B cell (primary cell): ENCODE measurements around the gene USP28. TPM values are rescaled to one million over a fixed set of nuclear protein-coding genes. Genes with fewer than 3 reads are reported as not detected.

Experiments used
- ATAC-seq: fragments of 200-7000 bp; cut with Tn5 transposase; one replicate; pipeline ENCODE4 v1.10.0; 2021; ENCODE audit warnings: low read depth, mild to moderate bottlenecking, moderate number of reproducible peaks, moderate library complexity
- CTCF ChIA-PET: fragments of 350-600 bp; sonication (Branson Sonifier 250); formaldehyde crosslinking; loops from one replicate; lab custom pipeline; 2021; ENCODE audit warnings: antibody characterized with exemption, inconsistent platforms; lab: Charles Lee
- POLR2A ChIA-PET: fragments of 350-600 bp; sonication (Branson Sonifier 250); formaldehyde crosslinking; loops from one replicate; lab custom pipeline; 2021; ENCODE audit warnings: antibody characterized with exemption; lab: Charles Lee
- DNase-seq: peaks from one replicate; pipeline ENCODE4 v3.0.0; 2013
- H2AFZ ChIP-seq: 2 replicates; pipeline ENCODE4 v1.6.1; 2012; ENCODE audit warnings: mild to moderate bottlenecking, low read depth, low read length; ENCODE audit not compliant: insufficient read depth, poor library complexity, severe bottlenecking
- H3K27ac ChIP-seq, 2 donors: 1 replicate in 1 of 2; 2 replicates in 1 of 2; pipeline ENCODE4 v1.5.1; 2012 to 2013; ENCODE audit warnings: low read length in 2 of 2, mild to moderate bottlenecking in 2 of 2, moderate library complexity in 1 of 2
- H3K27me3 ChIP-seq, 4 experiments: fragments of 200-600 bp in 1 of 4; sonication (generic) in 1 of 4; replicated peaks in 1 of 4; 1 replicate in 2 of 4; 2 replicates in 2 of 4; pipeline versions ENCODE4 v1.6.1 to v1.7.0; 2013 to 2016; ENCODE audit warnings: low read length in 3 of 4, mild to moderate bottlenecking in 2 of 4, mixed read lengths in 1 of 4, moderate library complexity in 1 of 4; ENCODE audit not compliant: insufficient read depth in 4 of 4, control insufficient read depth in 3 of 4; ENCODE audit errors: control extremely low read depth in 1 of 4
- H3K36me3 ChIP-seq, 2 experiments: replicated peaks in 1 of 2; 1 replicate in 1 of 2; 2 replicates in 1 of 2; pipeline versions ENCODE4 v1.6.1 to v1.7.1; 2013; ENCODE audit warnings: low read length in 1 of 2; ENCODE audit not compliant: insufficient read depth in 2 of 2, control insufficient read depth in 1 of 2; ENCODE audit errors: control extremely low read depth in 1 of 2, extremely low read depth in 1 of 2
- H3K4me1 ChIP-seq, 2 donors: fragments of 200-600 bp in 1 of 2; sonication (generic) in 1 of 2; 1 replicate in 1 of 2; 2 replicates in 1 of 2; pipeline versions ENCODE4 v1.5.1 to v1.6.1; 2013 to 2017; ENCODE audit warnings: low read length in 2 of 2; ENCODE audit not compliant: control insufficient read depth in 2 of 2, insufficient read depth in 2 of 2
- H3K4me2 ChIP-seq: replicated peaks from 2 replicates; pipeline ENCODE3; 2012; ENCODE audit warnings: mild to moderate bottlenecking, low read depth, low read length; ENCODE audit not compliant: poor library complexity, severe bottlenecking
- H3K4me3 ChIP-seq, 5 experiments: fragments of 200-600 bp in 1 of 5; sonication (generic) in 1 of 5; 1 replicate in 3 of 5; 2 replicates in 2 of 5; pipeline versions ENCODE4 v1.5.1 to v1.7.0; 2011 to 2016; ENCODE audit warnings: low read length in 4 of 5, mild to moderate bottlenecking in 4 of 5, low read depth in 2 of 5, control low read depth in 1 of 5, moderate library complexity in 1 of 5; ENCODE audit not compliant: insufficient read depth in 1 of 5; ENCODE audit errors: control extremely low read depth in 1 of 5, extremely low read depth in 1 of 5
- H3K79me2 ChIP-seq: fragments of 200-600 bp; sonication (generic); one replicate; pipeline ENCODE4 v1.6.0; 2016; ENCODE audit warnings: low read length; ENCODE audit not compliant: control insufficient read depth, insufficient read depth
- H3K9ac ChIP-seq: fragments of 200-600 bp; sonication (generic); 2 replicates; pipeline ENCODE4 v1.6.1; 2017; ENCODE audit warnings: mild to moderate bottlenecking, low read length, moderate library complexity
- H3K9me3 ChIP-seq, 3 donors: one replicate each; pipeline versions ENCODE4 v1.6.1 to v1.7.1; 2013; ENCODE audit warnings: low read length in 2 of 3; ENCODE audit not compliant: control insufficient read depth in 2 of 3, insufficient read depth in 1 of 3; ENCODE audit errors: control extremely low read depth in 1 of 3
- H4K20me1 ChIP-seq: 2 replicates; pipeline ENCODE4 v1.6.0; 2012; ENCODE audit warnings: mild to moderate bottlenecking, low read length; ENCODE audit not compliant: insufficient read depth, control insufficient read depth, poor library complexity, severe bottlenecking
- H3K27ac Mint-ChIP-seq: one replicate; pipeline ENCODE4 v1.8.0; 2021; ENCODE audit warnings: mixed read lengths
- H3K27me3 Mint-ChIP-seq: one replicate; pipeline ENCODE4 v1.8.0; 2021; ENCODE audit warnings: mixed read lengths
- H3K4me1 Mint-ChIP-seq: one replicate; pipeline ENCODE4 v1.8.0; 2021; ENCODE audit warnings: mixed read lengths
- H3K4me3 Mint-ChIP-seq: one replicate; pipeline ENCODE4 v1.8.0; 2021; ENCODE audit warnings: mixed read lengths
- H3K9me3 Mint-ChIP-seq: one replicate; pipeline ENCODE4 v1.8.0; 2022; ENCODE audit warnings: mixed read lengths; ENCODE audit not compliant: insufficient read depth
- EZH2 ChIP-seq: IDR thresholded peaks from 2 replicates; pipeline ENCODE4 v1.6.1; 2012; ENCODE audit warnings: borderline replicate concordance, low read depth, mild to moderate bottlenecking, moderate library complexity, low read length; ENCODE audit not compliant: insufficient read depth, poor library complexity, severe bottlenecking
- WGBS: methylation state at CpG from one replicate; pipeline ENCODE4 v1.1.5; 2013; ENCODE audit warnings: missing lambda C conversion rate; ENCODE audit not compliant: insufficient coverage; 5-methylcytosine and 5-hydroxymethylcytosine counted together
- intact Hi-C: fragments of 100-400 bp; cut with micrococcal nuclease; formaldehyde crosslinking; loops from one replicate; pipeline ENCODE4 v1.10.0; 2022
- polyA plus RNA-seq: library from polyadenylated mRNA; depleted of rRNA; stranded (reverse); fragments of >200 nt; gene quantifications from 2 replicates; pipeline ENCODE4 v1.2.3, GENCODE V29; 2012
- total RNA-seq, 2 donors: library from RNA; stranded (reverse); fragments of 120-200 nt in 1 of 2; gene quantifications; 1 replicate in 1 of 2; 2 replicates in 1 of 2; pipeline versions ENCODE4 v1.2.3 to v1.2.4, GENCODE V29; 2013 to 2022
- TF ChIP-seq, protein P1 (sequence below): fragments of 200-600 bp; IDR thresholded peaks from one replicate; pipeline ENCODE4 v1.8.0; 2022; ENCODE audit warnings: antibody characterized with exemption, mild to moderate bottlenecking

Gene USP28
- total and polyA plus RNA-seq, 2 donors (not counting 1 experiment from before 2014, with no cell fraction given) = 78.0 to 104 TPM

DNA sequence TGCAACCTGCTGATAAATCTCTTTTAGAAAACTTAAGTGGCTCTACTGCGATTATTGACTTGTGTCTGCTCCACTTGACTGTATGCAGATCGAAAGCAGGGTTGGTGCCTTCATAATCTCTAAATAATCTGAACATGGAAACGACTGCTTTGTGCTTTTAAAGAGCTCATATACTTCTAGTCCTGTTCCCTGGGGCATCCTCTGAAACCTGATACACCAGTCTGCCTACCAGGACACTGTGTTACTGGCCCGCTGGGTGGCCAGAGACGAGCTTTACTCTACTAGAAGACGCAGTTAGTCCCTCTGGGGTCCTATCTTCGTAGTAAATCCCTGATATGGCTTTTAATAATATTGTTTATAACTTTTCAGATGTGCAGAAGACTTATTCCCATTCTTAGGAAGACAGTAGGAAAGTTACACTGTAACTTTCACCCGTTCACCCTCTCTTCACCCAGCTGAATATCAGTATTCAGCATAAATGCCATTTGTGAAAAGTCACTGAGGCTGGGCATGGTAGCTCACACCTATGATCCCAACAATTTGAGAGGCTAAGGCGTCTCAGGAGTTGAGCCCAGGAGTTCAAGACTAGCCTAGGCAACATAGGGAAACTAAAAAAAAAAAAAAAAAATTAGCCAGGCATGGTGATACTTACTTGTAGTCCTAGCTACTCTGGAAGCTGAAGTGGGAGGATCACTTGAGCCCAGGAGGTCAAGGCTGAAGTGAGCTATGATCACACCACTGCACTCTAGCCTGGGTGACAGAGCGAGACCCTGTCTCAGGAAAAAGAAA, 20.2 kb upstream of the USP28 start:
- no peak for TF ChIP-seq EZH2
- TF ChIP-seq, protein P1, sequence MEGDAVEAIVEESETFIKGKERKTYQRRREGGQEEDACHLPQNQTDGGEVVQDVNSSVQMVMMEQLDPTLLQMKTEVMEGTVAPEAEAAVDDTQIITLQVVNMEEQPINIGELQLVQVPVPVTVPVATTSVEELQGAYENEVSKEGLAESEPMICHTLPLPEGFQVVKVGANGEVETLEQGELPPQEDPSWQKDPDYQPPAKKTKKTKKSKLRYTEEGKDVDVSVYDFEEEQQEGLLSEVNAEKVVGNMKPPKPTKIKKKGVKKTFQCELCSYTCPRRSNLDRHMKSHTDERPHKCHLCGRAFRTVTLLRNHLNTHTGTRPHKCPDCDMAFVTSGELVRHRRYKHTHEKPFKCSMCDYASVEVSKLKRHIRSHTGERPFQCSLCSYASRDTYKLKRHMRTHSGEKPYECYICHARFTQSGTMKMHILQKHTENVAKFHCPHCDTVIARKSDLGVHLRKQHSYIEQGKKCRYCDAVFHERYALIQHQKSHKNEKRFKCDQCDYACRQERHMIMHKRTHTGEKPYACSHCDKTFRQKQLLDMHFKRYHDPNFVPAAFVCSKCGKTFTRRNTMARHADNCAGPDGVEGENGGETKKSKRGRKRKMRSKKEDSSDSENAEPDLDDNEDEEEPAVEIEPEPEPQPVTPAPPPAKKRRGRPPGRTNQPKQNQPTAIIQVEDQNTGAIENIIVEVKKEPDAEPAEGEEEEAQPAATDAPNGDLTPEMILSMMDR = no peak
- H4K20me1 ChIP-seq = no peaks in the 10 kb centered on the region
- no peak overlapping the region for H3K4me2 ChIP-seq
- DNase-seq (no peak), ATAC-seq (no peak)
- ChIA-PET POLR2A (interaction anchor here (0.6 to 1.7 kb wide), 8 partner anchors 45 to 367 kb away, joined by 3 to 10 read pairs (median 5); no protein-coding TSS in a partner anchor), CTCF (interaction anchor here (0.7 to 12.1 kb wide), 65 partner anchors 8 to 1307 kb away, joined by 3 to 472 read pairs (median 4); partner anchors contain the start of genes HTR3A, HTR3B, USP28 and ZBTB16)
- 80% methylated on average over 4 of the region's 10 CpGs for WGBS
- no peak overlapping the region for H3K9ac ChIP-seq
- H3K36me3 ChIP-seq = no peaks in the 10 kb centered on the region
- peaks cover 0 to 4% (median 0%) of the 10 kb centered on the region in 3 donors for H3K9me3 ChIP-seq
- Mint-ChIP-seq H3K9me3 (no peaks in the 10 kb centered on the region), H3K27me3 (no peaks in the 10 kb centered on the region), H3K27ac (no peak overlapping the region), H3K4me3 (no peak overlapping the region), H3K4me1 (peaks cover 16% of the 10 kb centered on the region)
- H2AFZ ChIP-seq = no peak overlapping the region
- intact Hi-C loops = loop anchor here (1.0 to 5.0 kb wide), 6 partner anchors 82 to 366 kb away; partner anchors contain the start of gene HTR3A
- no peaks in the 10 kb centered on the region for H3K27me3 ChIP-seq
- H3K79me2 ChIP-seq = no peaks in the 10 kb centered on the region
- no peak overlapping the region for H3K27ac ChIP-seq
- peaks cover 5 to 14% of the 10 kb centered on the region in 2 donors for H3K4me1 ChIP-seq
- no peak overlapping the region for H3K4me3 ChIP-seq
